ENCODE results near the gene RPL29. TPM values are rescaled to one million over a fixed set of nuclear protein-coding genes. Genes with fewer than 3 reads are reported as not detected.

The RPL29 gene
- total and polyA plus RNA-seq, 2 of the 13 experiments (the other 11 are each of a cell fraction or from before 2014, with no cell fraction given) = 1,348 to 2,263 TPM

- peak; percentile 80 for TF ChIP-seq PATZ1 (CRISPR knock-in tag; IDR thresholded peaks at IDR 0.05)
- no peak for TF ChIP-seq CCDC6 (CRISPR knock-in tag; IDR thresholded peaks at IDR 0.05)
- TF ChIP-seq HBP1 (CRISPR knock-in tag; IDR thresholded peaks at IDR 0.05; ENCODE audit: low read depth) = no peak
- TF ChIP-seq ZNF589 (CRISPR knock-in tag; conservative IDR thresholded peaks at IDR 0.05) = no peak
- no peak for TF ChIP-seq KDM6A (CRISPR knock-in tag; IDR thresholded peaks at IDR 0.05; ENCODE audit: low read depth)
- peak; percentile 57; the same call in 1 of the 2 replicates for TF ChIP-seq ZNF451 (CRISPR knock-in tag; IDR thresholded peaks at IDR 0.05)
- TF ChIP-seq GFI1 (CRISPR knock-in tag; IDR thresholded peaks at IDR 0.05; ENCODE audit: borderline replicate concordance) = no peak
- no peak for TF ChIP-seq NFYC (CRISPR knock-in tag; IDR thresholded peaks at IDR 0.05)
- no peak for TF ChIP-seq IKZF5 (CRISPR knock-in tag; IDR thresholded peaks at IDR 0.05)
- no peak; the same call in 1 of the 2 replicates for TF ChIP-seq ZNF274 (CRISPR knock-in tag; IDR thresholded peaks at IDR 0.05)
- no peak for TF ChIP-seq ZNF343 (CRISPR knock-in tag; IDR thresholded peaks at IDR 0.05)
- no peak for TF ChIP-seq ZBTB20 (CRISPR knock-in tag; IDR thresholded peaks at IDR 0.05; ENCODE audit: borderline replicate concordance, low read depth)
- no peak for TF ChIP-seq FUBP1 (CRISPR knock-in tag; IDR thresholded peaks at IDR 0.05; ENCODE audit: borderline replicate concordance)
- peak; percentile 42; the same call in 1 of the 2 replicates for TF ChIP-seq NFKB2 (CRISPR knock-in tag; IDR thresholded peaks at IDR 0.05; ENCODE audit: borderline replicate concordance)
- TF ChIP-seq HMG20A (CRISPR knock-in tag; IDR thresholded peaks at IDR 0.05; ENCODE audit: borderline replicate concordance) = no peak
- 0 out of 2 replicates have a peak, but pooled peaks have one; percentile 57 for TF ChIP-seq PITX1 (CRISPR knock-in tag; IDR thresholded peaks at IDR 0.05)
- TF ChIP-seq THYN1 (CRISPR knock-in tag; IDR thresholded peaks at IDR 0.05; ENCODE audit: borderline replicate concordance, low read depth) = no peak
- TF ChIP-seq IRX3 (CRISPR knock-in tag; IDR thresholded peaks at IDR 0.05; ENCODE audit: borderline replicate concordance, low read depth) = no peak
Measured at GRCh38 chr3:52001443-52001974, 5.8 kb upstream of the RPL29 start (continued).

Data from HepG2 (cell line).